RWPE2 (cell line): ENCODE results near the gene DDX4.

ENCODE experiments used
- ATAC-seq: fragments of 200-7000 bp; cut with Tn5 transposase; 3 replicates; pipeline ENCODE4 v1.9.1; 2021; ENCODE audit warnings: low read depth
- DNase-seq: peaks from one replicate; pipeline ENCODE4 v3.0.0-alpha.2; 2020; ENCODE audit warnings: low spot score
- H3K27ac ChIP-seq: fragments of 450-650 bp; 2 replicates; pipeline ENCODE4 v1.5.1; 2017; ENCODE audit warnings: mild to moderate bottlenecking; ENCODE audit not compliant: poor library complexity, severe bottlenecking
- H3K27me3 ChIP-seq: fragments of 250-450 bp; sonication (Bioruptor Pico); 2 replicates; pipeline ENCODE4 v1.5.1; 2021; ENCODE audit warnings: mild to moderate bottlenecking, moderate library complexity; ENCODE audit not compliant: insufficient read depth, poor library complexity, severe bottlenecking
- H3K36me3 ChIP-seq: fragments of 250-450 bp; sonication (Bioruptor Pico); 2 replicates; pipeline ENCODE4 v1.5.1; 2020; ENCODE audit warnings: low read depth, mild to moderate bottlenecking, moderate library complexity
- H3K4me1 ChIP-seq: fragments of 250-450 bp; sonication (Bioruptor Pico); 2 replicates; pipeline ENCODE4 v1.5.1; 2021; ENCODE audit warnings: mild to moderate bottlenecking, moderate library complexity; ENCODE audit not compliant: insufficient read depth, poor library complexity, severe bottlenecking
- H3K4me3 ChIP-seq: fragments of 250-450 bp; sonication (Bioruptor Pico); 2 replicates; pipeline ENCODE4 v1.5.1; 2021; ENCODE audit warnings: mild to moderate bottlenecking, moderate library complexity; ENCODE audit not compliant: severe bottlenecking
- H3K9me3 ChIP-seq: fragments of 250-450 bp; sonication (Bioruptor Pico); 2 replicates; pipeline ENCODE4 v1.5.1; 2021; ENCODE audit warnings: mild to moderate bottlenecking, moderate library complexity; ENCODE audit not compliant: severe bottlenecking
- CTCF ChIP-seq: fragments of 450-650 bp; IDR thresholded peaks from one replicate; pipeline ENCODE4 v1.5.1; 2017; ENCODE audit warnings: mild to moderate bottlenecking, moderate library complexity; ENCODE audit not compliant: poor library complexity, severe bottlenecking

The DDX4 gene

GRCh38 chr5:55737793-55738192 is at the start of gene DDX4:
Gene DDX4 (plus strand): TSS chr5:55738061. CDS start chr5:55738964, 903 bp downstream.
- H3K36me3 ChIP-seq = no peaks in the 10 kb centered on the region
- no peaks in the 10 kb centered on the region for H3K9me3 ChIP-seq
- H3K27me3 ChIP-seq = no peaks in the 10 kb centered on the region
- H3K4me3 ChIP-seq = no peak within 1 kb of the TSS
- DNase-seq (no peak), ATAC-seq (no peak)
- no peaks in the 10 kb centered on the region for H3K4me1 ChIP-seq
- TF ChIP-seq CTCF = no peak
- H3K27ac ChIP-seq = no peak within 1 kb of the TSS

GRCh38 chr5:55691265-55692105 is 46.4 kb upstream of the DDX4 start:
- Histone ChIP-seq H3K9me3 (no peaks in the 10 kb centered on the region), H3K27ac (no peak overlapping the region), H3K4me3 (no peak overlapping the region), H3K27me3 (no peaks in the 10 kb centered on the region), H3K4me1 (no peaks in the 10 kb centered on the region), H3K36me3 (peaks cover 15% of the 10 kb centered on the region)
- peak; percentile 90 for TF ChIP-seq CTCF
- no peak for DNase-seq
- 0 out of 3 replicates have a peak, but pooled peaks have one; percentile 41 for ATAC-seq

GRCh38 chr5:55692106-55692417 is 45.8 kb upstream of the DDX4 start:
- no peak for ATAC-seq
- H3K9me3 ChIP-seq = no peaks in the 10 kb centered on the region
- H3K36me3 ChIP-seq = peaks cover 16% of the 10 kb centered on the region
- H3K4me1 ChIP-seq = no peaks in the 10 kb centered on the region
- no peaks in the 10 kb centered on the region for H3K27me3 ChIP-seq
- no peak for DNase-seq
- H3K27ac ChIP-seq = no peak overlapping the region
- TF ChIP-seq CTCF = peak; percentile 68
- no peak overlapping the region for H3K4me3 ChIP-seq

GRCh38 chr5:55692509-55692908 is 45.4 kb upstream of the DDX4 start:
- TF ChIP-seq CTCF = no peak
- Histone ChIP-seq H3K27me3 (no peaks in the 10 kb centered on the region), H3K4me3 (no peak overlapping the region), H3K9me3 (no peaks in the 10 kb centered on the region), H3K4me1 (no peaks in the 10 kb centered on the region), H3K36me3 (peaks cover 21% of the 10 kb centered on the region), H3K27ac (no peak overlapping the region)
- DNase-seq (no peak), ATAC-seq (no peak)
